AG04450 (cell line): ENCODE data around the gene TSPAN1. TPM values are rescaled to one million over a fixed set of nuclear protein-coding genes. Genes with fewer than 3 reads are reported as not detected.

Source experiments
- CTCF ChIA-PET: fragments of 300-600, 350-600 bp; formaldehyde crosslinking; extraction: SDS; loops from one replicate; lab custom pipeline; 2022; ENCODE audit warnings: antibody characterized with exemption, inconsistent platforms; lab: Charles Lee
- POLR2A ChIA-PET: fragments of 350-600 bp; formaldehyde crosslinking; extraction: SDS; loops from one replicate; lab custom pipeline; 2021; ENCODE audit warnings: antibody characterized with exemption, inconsistent platforms; lab: Yijun Ruan, JAX
- DNase-seq: peaks from one replicate; pipeline ENCODE4 v3.0.0-alpha.2; 2011; ENCODE audit warnings: low read depth, low spot score
- H3K27ac ChIP-seq: one replicate; pipeline ENCODE4 v1.5.1; 2012; ENCODE audit warnings: low read depth, low read length, control low read depth
- H3K27me3 ChIP-seq: one replicate; pipeline ENCODE4 v1.6.0; 2012; ENCODE audit warnings: low read length; ENCODE audit not compliant: control insufficient read depth, insufficient read depth
- H3K4me3 ChIP-seq: 2 replicates; pipeline ENCODE4 v1.5.1; 2011; ENCODE audit warnings: mild to moderate bottlenecking, low read depth, low read length, control low read depth
- H3K9me3 ChIP-seq: 2 replicates; pipeline ENCODE4 v1.5.1; 2012; ENCODE audit warnings: low read length; ENCODE audit not compliant: control insufficient read depth, insufficient read depth
- polyA plus RNA-seq: library from polyadenylated mRNA; depleted of rRNA; stranded (reverse); fragments of >200 nt; gene quantifications from 2 replicates; pipeline ENCODE4 v1.2.3, GENCODE V29; 2011
- TF ChIP-seq, protein P1 (sequence below): IDR thresholded peaks from 2 replicates; pipeline ENCODE4 v1.5.1; 2011; ENCODE audit warnings: low read depth, low read length, control low read depth, inconsistent platforms

The TSPAN1 gene
- polyA plus RNA-seq, 1 experiment = 0.43 TPM

DNA sequence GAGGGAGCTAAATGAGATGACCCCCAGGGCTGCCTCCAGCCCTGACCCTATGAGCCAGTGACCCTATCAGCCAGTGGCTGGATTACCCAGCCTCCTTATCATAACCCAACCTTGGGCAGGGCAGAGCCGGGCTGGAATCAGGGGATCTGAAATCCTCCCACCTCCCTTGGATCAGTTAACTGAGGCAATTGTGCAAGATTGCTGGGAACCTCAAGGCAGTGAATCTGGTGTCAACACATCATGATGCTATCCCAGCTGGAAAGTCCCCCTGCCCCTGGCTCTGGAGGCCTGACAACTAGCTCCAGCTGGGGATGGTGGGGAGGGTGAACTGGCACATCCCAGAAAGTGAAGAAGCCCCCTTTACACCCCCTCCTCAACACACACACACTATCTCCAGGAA is 6.4 kb upstream of the TSPAN1 start:
- Histone ChIP-seq H3K27ac (no peak overlapping the region), H3K27me3 (peaks cover 38% of the 10 kb centered on the region), H3K9me3 (no peaks in the 10 kb centered on the region), H3K4me3 (no peak overlapping the region)
- TF ChIP-seq, protein P1, sequence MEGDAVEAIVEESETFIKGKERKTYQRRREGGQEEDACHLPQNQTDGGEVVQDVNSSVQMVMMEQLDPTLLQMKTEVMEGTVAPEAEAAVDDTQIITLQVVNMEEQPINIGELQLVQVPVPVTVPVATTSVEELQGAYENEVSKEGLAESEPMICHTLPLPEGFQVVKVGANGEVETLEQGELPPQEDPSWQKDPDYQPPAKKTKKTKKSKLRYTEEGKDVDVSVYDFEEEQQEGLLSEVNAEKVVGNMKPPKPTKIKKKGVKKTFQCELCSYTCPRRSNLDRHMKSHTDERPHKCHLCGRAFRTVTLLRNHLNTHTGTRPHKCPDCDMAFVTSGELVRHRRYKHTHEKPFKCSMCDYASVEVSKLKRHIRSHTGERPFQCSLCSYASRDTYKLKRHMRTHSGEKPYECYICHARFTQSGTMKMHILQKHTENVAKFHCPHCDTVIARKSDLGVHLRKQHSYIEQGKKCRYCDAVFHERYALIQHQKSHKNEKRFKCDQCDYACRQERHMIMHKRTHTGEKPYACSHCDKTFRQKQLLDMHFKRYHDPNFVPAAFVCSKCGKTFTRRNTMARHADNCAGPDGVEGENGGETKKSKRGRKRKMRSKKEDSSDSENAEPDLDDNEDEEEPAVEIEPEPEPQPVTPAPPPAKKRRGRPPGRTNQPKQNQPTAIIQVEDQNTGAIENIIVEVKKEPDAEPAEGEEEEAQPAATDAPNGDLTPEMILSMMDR = no peak
- ChIA-PET CTCF (interaction anchor here (0.8 to 2.3 kb wide), 2 partner anchors 15 to 131 kb away, joined by 3 to 8 read pairs; no protein-coding TSS in a partner anchor), POLR2A (interaction anchor here (1.4 kb wide), 1 partner anchor 36 kb away, joined by 3 read pairs; the partner anchor contains the start of gene PIK3R3)
- DNase-seq = no peak

DNA sequence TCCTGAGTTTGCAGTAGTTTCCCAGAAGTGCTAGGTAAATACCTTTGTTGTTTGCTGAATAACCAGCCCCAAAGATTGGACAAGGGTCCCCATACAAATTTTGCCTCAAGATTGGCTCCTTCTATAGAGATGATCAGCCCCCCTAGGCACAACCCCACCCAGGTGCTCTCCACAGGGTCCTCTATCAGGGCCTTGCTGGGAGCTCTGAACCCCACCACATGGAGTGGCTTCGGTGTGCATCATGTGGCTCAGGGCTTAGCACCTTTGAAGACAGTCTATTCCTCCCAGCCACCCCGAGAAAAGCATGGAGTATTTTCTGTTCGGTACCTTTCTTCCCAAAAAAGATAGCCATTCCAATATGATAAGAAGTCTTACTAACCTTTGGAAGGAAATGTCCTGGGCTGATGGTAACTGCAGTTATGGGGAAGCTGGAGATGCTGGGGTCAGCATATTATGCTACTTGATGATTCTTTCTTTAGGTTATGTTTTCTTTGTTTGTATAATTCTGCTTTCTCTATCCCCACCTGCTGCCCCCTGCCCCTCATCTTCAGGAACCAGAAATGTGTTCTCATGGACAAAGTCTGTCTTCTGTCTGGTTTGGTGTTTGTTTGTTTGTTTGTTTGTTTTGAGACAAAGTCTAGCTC is 5.0 kb upstream of the TSPAN1 start:
- CTCF ChIA-PET = no interaction called here
- H3K4me3 ChIP-seq = no peak overlapping the region
- peaks cover 30% of the 10 kb centered on the region for H3K27me3 ChIP-seq
- DNase-seq = no peak
- POLR2A ChIA-PET = no interaction called here
- H3K9me3 ChIP-seq = no peaks in the 10 kb centered on the region
- TF ChIP-seq, protein P1 = no peak
- H3K27ac ChIP-seq = no peak overlapping the region

DNA sequence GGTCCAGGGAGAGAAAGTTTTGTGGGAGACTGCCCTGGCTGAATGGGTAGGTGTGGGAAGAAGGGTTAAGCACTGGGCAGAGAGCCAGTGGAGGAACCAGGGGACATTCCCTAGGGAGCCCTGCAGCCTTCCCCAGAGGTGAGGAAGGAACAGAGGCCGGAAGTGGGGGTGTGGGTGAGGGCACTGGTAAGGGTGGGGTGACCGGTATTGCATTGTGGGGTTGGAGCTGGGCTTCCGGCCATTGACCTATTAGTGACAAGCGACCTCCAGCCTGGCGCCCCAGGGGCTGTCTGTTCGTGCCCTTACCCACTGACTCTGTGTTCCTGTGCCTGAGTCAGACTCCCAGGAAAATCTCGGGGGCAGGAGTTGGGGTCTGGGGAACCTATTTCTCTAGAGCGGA is 3.5 kb upstream of the TSPAN1 start:
- H3K9me3 ChIP-seq = no peaks in the 10 kb centered on the region; the same call in 1 of the 2 replicates
- peaks cover 27% of the 10 kb centered on the region for H3K27me3 ChIP-seq
- CTCF ChIA-PET = interaction anchor here (2.5 kb wide), 1 partner anchor 135 kb away, joined by 11 read pairs; no protein-coding TSS in a partner anchor
- no peak overlapping the region for H3K4me3 ChIP-seq
- POLR2A ChIA-PET = no interaction called here
- TF ChIP-seq, protein P1 = no peak
- DNase-seq = no peak
- no peak overlapping the region for H3K27ac ChIP-seq

DNA sequence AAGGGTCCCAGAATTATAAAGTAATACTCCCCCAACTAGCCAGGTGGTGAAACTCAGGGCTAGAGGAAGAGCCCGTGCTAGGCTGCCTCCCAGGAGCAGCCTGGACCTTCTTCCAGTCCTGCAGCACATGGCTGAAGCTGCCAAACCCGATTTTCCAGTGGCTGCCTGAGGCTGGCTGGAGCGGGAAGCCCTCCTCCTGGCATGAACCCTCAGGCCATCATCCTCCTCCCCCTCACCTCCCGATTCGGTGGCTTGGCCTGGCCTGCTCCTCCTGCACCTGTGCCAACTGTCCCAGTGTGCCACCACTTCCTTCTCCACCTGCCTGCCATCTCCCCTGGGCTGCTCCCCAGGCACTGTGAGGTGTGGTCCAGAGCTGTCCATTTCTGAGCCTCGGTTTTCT is 3.0 kb upstream of the TSPAN1 start:
- Histone ChIP-seq H3K27me3 (peaks cover 24% of the 10 kb centered on the region), H3K27ac (no peak overlapping the region), H3K4me3 (no peak overlapping the region), H3K9me3 (no peaks in the 10 kb centered on the region; the same call in 1 of the 2 replicates)
- ChIA-PET POLR2A (interaction anchor here (1.2 kb wide), 1 partner anchor 39 kb away, joined by 4 read pairs; the partner anchor contains the start of gene PIK3R3), CTCF (interaction anchor here (2.5 kb wide), 1 partner anchor 135 kb away, joined by 11 read pairs; no protein-coding TSS in a partner anchor)
- DNase-seq = no peak
- TF ChIP-seq, protein P1 = no peak

DNA sequence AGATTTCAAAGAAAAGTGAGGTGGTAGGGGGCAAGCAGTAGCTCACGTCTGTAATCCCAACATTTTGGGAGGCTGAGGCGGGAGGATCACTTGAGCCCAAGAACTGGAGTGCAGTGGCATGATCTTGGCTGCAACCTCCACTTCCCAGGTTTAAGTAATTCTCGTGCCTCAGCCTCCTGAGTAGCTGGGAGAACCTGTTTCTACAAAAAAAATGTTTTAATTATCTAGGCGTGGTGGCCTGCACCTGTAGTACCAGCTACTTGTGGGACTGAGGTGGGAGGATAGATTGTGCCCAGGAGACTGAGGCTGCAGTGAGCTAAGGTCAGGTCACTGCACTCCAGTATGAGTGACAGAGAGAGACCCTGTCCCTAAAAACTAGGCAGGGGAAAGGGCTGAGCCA is 2.6 kb upstream of the TSPAN1 start:
- Histone ChIP-seq H3K9me3 (no peaks in the 10 kb centered on the region; the same call in 1 of the 2 replicates), H3K27me3 (peaks cover 21% of the 10 kb centered on the region), H3K4me3 (no peak overlapping the region), H3K27ac (no peak overlapping the region)
- TF ChIP-seq, protein P1 = no peak
- ChIA-PET CTCF (interaction anchor here (2.5 kb wide), 1 partner anchor 136 kb away, joined by 11 read pairs; no protein-coding TSS in a partner anchor), POLR2A (interaction anchor here (1.2 kb wide), 1 partner anchor 40 kb away, joined by 4 read pairs; the partner anchor contains the start of gene PIK3R3)
- no peak for DNase-seq
